ENCODE data around the gene PRELP.

GRCh38 chr1:203527013-203527412 is 51.4 kb downstream of the PRELP start:
- TF ChIP-seq CTCF (IDR thresholded peaks at IDR 0.05; ENCODE audit: low read depth, low read length) (no peak), EZH2phosphoT487 (IDR thresholded peaks at IDR 0.05; ENCODE audit: low read depth) (no peak)

Measured in OCI-LY3 (cell line).